HG02943 (cell line): ENCODE data around the gene SPRYD4.
"Not testable (repeated sequence)": the region's sequence is repeated elsewhere in the genome, so short reads cannot be mapped to it uniquely, and the experiment has no call there.

Source experiments
- ATAC-seq: cut with Tn5 transposase; IDR thresholded peaks from one replicate; pipeline ENCODE4 v1.9.1; 2021; ENCODE audit warnings: mild to moderate bottlenecking, low read depth, moderate library complexity; ENCODE audit not compliant: unreplicated experiment

SPRYD4 gene

GRCh38 chr12:56468216-56469006 is at the start of gene SPRYD4:
TSS of gene SPRYD4 (plus strand) at chr12:56468578. CDS start at chr12:56468592, 14 bp downstream.
- ATAC-seq = peak; percentile 75

- no peak for ATAC-seq
Measured at GRCh38 chr12:56420411-56420810, 48.0 kb upstream of the SPRYD4 start.

GRCh38 chr12:56425193-56425592 is 43.2 kb upstream of the SPRYD4 start:
- no peak for ATAC-seq

GRCh38 chr12:56425940-56426438 is 42.4 kb upstream of the SPRYD4 start:
- ATAC-seq = no peak

- ATAC-seq = no peak
Measured at GRCh38 chr12:56431288-56431687, 37.1 kb upstream of the SPRYD4 start.

GRCh38 chr12:56431850-56432249 is 36.5 kb upstream of the SPRYD4 start:
- ATAC-seq = no peak

- ATAC-seq = no peak
Measured at GRCh38 chr12:56434828-56435227, 33.5 kb upstream of the SPRYD4 start.

- ATAC-seq = no peak
Measured at GRCh38 chr12:56437430-56438176, 30.8 kb upstream of the SPRYD4 start.

- not testable (repeated sequence) for ATAC-seq
Measured at GRCh38 chr12:56443208-56443607, 25.2 kb upstream of the SPRYD4 start.

GRCh38 chr12:56448860-56449621 is 19.3 kb upstream of the SPRYD4 start, which contains the start of gene TIMELESS:
TSS of gene TIMELESS (minus strand) at chr12:56449426. CDS start at chr12:56434170, 15,256 bp downstream.
- peak; percentile 90 for ATAC-seq

GRCh38 chr12:56449622-56449984 is 18.8 kb upstream of the SPRYD4 start:
- ATAC-seq = no peak

- ATAC-seq = no peak
Measured at GRCh38 chr12:56450241-56450640, 18.1 kb upstream of the SPRYD4 start.

GRCh38 chr12:56451147-56451546 is 17.2 kb upstream of the SPRYD4 start:
- ATAC-seq = no peak

- ATAC-seq = no peak
Measured at GRCh38 chr12:56454557-56454956, 13.8 kb upstream of the SPRYD4 start, which contains the start of gene MIP. TSS of gene MIP (minus strand) at chr12:56454657. CDS start at chr12:56454613, 44 bp downstream.

GRCh38 chr12:56457817-56458216 is 10.6 kb upstream of the SPRYD4 start:
- ATAC-seq = no peak

GRCh38 chr12:56461235-56462159 is 6.9 kb upstream of the SPRYD4 start:
- ATAC-seq = no peak

- no peak for ATAC-seq
Measured at GRCh38 chr12:56462565-56462964, 5.8 kb upstream of the SPRYD4 start.

GRCh38 chr12:56469007-56469930 is 891 bp downstream of the SPRYD4 start:
- ATAC-seq = no peak

- ATAC-seq = no peak
Measured at GRCh38 chr12:56474389-56474788, 6.0 kb downstream of the SPRYD4 start.
